ENCODE measurements around the gene WDR41.

DNA sequence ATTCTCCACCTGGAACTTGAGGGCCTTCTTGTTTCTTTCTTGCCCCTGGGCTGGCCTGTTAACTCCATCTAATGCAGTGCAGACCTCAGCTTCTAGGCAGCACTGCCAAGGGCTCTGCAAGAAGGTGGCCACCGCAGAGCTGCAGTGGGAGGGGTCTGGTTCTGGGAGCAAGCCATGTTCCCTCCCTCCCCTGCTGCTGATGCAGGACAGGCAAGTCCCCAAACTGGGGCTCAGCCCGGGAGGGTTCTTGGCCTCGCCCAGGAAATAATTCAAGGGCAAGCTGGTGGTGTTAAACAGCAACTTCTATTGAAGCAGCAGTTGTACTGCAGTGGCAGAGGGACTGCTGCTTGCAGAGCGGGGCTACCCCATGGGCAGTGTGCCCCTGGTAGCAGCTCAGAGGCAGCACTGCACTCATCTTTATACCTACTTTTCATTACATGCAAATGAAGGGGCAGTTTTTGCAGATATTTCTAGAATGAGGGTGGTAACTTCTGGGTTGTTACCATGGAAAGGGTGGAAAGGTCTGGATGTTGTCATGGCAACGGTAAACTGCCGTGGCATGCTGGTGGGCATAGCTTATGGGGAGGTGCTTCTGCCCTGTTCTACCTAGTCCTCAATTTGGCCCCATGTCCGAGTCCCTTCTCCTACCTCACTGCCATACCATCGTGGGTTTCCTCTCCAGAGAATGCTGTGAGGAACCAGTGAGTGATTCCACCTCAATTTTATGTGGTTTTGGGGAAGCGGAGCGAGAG is 82.1 kb downstream of the WDR41 start:
- TF ChIP-seq POLR2A (IDR thresholded peaks at IDR 0.05) = no peak
- TF ChIP-seq, protein P1, sequence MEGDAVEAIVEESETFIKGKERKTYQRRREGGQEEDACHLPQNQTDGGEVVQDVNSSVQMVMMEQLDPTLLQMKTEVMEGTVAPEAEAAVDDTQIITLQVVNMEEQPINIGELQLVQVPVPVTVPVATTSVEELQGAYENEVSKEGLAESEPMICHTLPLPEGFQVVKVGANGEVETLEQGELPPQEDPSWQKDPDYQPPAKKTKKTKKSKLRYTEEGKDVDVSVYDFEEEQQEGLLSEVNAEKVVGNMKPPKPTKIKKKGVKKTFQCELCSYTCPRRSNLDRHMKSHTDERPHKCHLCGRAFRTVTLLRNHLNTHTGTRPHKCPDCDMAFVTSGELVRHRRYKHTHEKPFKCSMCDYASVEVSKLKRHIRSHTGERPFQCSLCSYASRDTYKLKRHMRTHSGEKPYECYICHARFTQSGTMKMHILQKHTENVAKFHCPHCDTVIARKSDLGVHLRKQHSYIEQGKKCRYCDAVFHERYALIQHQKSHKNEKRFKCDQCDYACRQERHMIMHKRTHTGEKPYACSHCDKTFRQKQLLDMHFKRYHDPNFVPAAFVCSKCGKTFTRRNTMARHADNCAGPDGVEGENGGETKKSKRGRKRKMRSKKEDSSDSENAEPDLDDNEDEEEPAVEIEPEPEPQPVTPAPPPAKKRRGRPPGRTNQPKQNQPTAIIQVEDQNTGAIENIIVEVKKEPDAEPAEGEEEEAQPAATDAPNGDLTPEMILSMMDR (IDR thresholded peaks at IDR 0.05) = no peak
- TF ChIP-seq POLR2AphosphoS5 (IDR thresholded peaks at IDR 0.05) = no peak
